Endothelial cell of umbilical vein (primary cell): ENCODE measurements around the gene SLC26A6.

ENCODE experiments used
- CTCF ChIP-seq, 2 donors: IDR thresholded peaks; 1 replicate in 1 of 2; 2 replicates in 1 of 2; pipeline ENCODE4 v1.5.1; 2011; ENCODE audit warnings: low read length in 2 of 2, mild to moderate bottlenecking in 2 of 2, moderate library complexity in 2 of 2, control low read depth in 1 of 2, inconsistent platforms in 1 of 2, low read depth in 1 of 2; ENCODE audit not compliant: insufficient read depth in 1 of 2; ENCODE audit errors: extremely low read depth in 1 of 2
- FOS ChIP-seq: IDR thresholded peaks from 2 replicates; pipeline ENCODE4 v1.6.1; 2011; ENCODE audit warnings: mild to moderate bottlenecking, low read length, moderate library complexity, borderline replicate concordance; ENCODE audit not compliant: insufficient read depth
- POLR2AphosphoS5 ChIP-seq: IDR thresholded peaks from 2 replicates; pipeline ENCODE4 v1.6.1; 2012; ENCODE audit warnings: low read depth, mild to moderate bottlenecking, control low read depth, low read length, moderate library complexity; ENCODE audit not compliant: insufficient read depth

- TF ChIP-seq CTCF (IDR thresholded peaks at IDR 0.05; ENCODE audit: extremely low read depth in 1 of 2, insufficient read depth in 1 of 2, low read depth in 1 of 2, low read length in 2 of 2): no peak
- no peak for TF ChIP-seq POLR2AphosphoS5
- no peak for TF ChIP-seq FOS
Measured at GRCh38 chr3:48639944-48640606, 4.8 kb upstream of the SLC26A6 start.
